ENCODE data around the gene EHMT1.

GRCh38 chr9:137705906-137706305 lies 87.1 kb downstream of the EHMT1 start:
- no peak for TF ChIP-seq CTCF (IDR thresholded peaks at IDR 0.05; ENCODE audit: poor library complexity)
- TF ChIP-seq EZH2 (IDR thresholded peaks at IDR 0.05; ENCODE audit: borderline replicate concordance) = no peak
- TF ChIP-seq EZH2phosphoT487 (IDR thresholded peaks at IDR 0.05; ENCODE audit: low read depth, severe bottlenecking, unreplicated experiment) = no peak
